ENCODE measurements around the gene CSF3R. TPM values are rescaled to one million over a fixed set of nuclear protein-coding genes. Genes with fewer than 3 reads are reported as not detected.
"Not testable (repeated sequence)": the region's sequence is repeated elsewhere in the genome, so short reads cannot be mapped to it uniquely, and the experiment has no call there.

CSF3R gene
- total RNA-seq, 1 donor: 153 TPM

GRCh38 chr1:36517011-36517771, 34.5 kb upstream of the CSF3R start:
- Histone ChIP-seq H3K4me3 (ENCODE audit: low read length) (no peak overlapping the region), H3K27me3 (ENCODE audit: insufficient read depth, low read length) (no peaks in the 10 kb centered on the region), H3K9me3 (ENCODE audit: low read depth, low read length) (no peaks in the 10 kb centered on the region), H3K4me1 (ENCODE audit: insufficient read depth, low read length) (peaks cover 10% of the 10 kb centered on the region)

GRCh38 chr1:36516372-36517010, 33.8 kb upstream of the CSF3R start:
- H3K9me3 ChIP-seq (ENCODE audit: low read depth, low read length): no peaks in the 10 kb centered on the region
- no peak overlapping the region for H3K4me3 ChIP-seq (ENCODE audit: low read length)
- H3K4me1 ChIP-seq (ENCODE audit: insufficient read depth, low read length): peaks cover 10% of the 10 kb centered on the region
- H3K27me3 ChIP-seq (ENCODE audit: insufficient read depth, low read length): no peaks in the 10 kb centered on the region

GRCh38 chr1:36515315-36516138, 32.8 kb upstream of the CSF3R start:
- H3K9me3 ChIP-seq (ENCODE audit: low read depth, low read length): no peaks in the 10 kb centered on the region
- no peaks in the 10 kb centered on the region for H3K27me3 ChIP-seq (ENCODE audit: insufficient read depth, low read length)
- no peak overlapping the region for H3K4me3 ChIP-seq (ENCODE audit: low read length)
- H3K4me1 ChIP-seq (ENCODE audit: insufficient read depth, low read length): peaks cover 10% of the 10 kb centered on the region

- H3K4me1 ChIP-seq (ENCODE audit: insufficient read depth, low read length): peaks cover 10% of the 10 kb centered on the region
- H3K27me3 ChIP-seq (ENCODE audit: insufficient read depth, low read length): no peaks in the 10 kb centered on the region
- no peaks in the 10 kb centered on the region for H3K9me3 ChIP-seq (ENCODE audit: low read depth, low read length)
- no peak overlapping the region for H3K4me3 ChIP-seq (ENCODE audit: low read length)
Measured at GRCh38 chr1:36514501-36514900, 31.8 kb upstream of the CSF3R start.

- Histone ChIP-seq H3K9me3 (ENCODE audit: low read depth, low read length) (no peaks in the 10 kb centered on the region), H3K4me1 (ENCODE audit: insufficient read depth, low read length) (peaks cover 10% of the 10 kb centered on the region), H3K4me3 (ENCODE audit: low read length) (no peak overlapping the region)
Measured at GRCh38 chr1:36513676-36514473, 31.2 kb upstream of the CSF3R start.

GRCh38 chr1:36512842-36513241, 30.1 kb upstream of the CSF3R start:
- H3K27me3 ChIP-seq (ENCODE audit: insufficient read depth, low read length): no peaks in the 10 kb centered on the region
- H3K4me1 ChIP-seq (ENCODE audit: insufficient read depth, low read length): peaks cover 10% of the 10 kb centered on the region
- no peaks in the 10 kb centered on the region for H3K9me3 ChIP-seq (ENCODE audit: low read depth, low read length)
- H3K4me3 ChIP-seq (ENCODE audit: low read length): no peak overlapping the region

More at GRCh38 chr1:36513676-36514473, 31.2 kb upstream of the CSF3R start:
- no peaks in the 10 kb centered on the region for H3K27me3 ChIP-seq (ENCODE audit: insufficient read depth, low read length)

GRCh38 chr1:36511804-36512798, 29.4 kb upstream of the CSF3R start:
- Histone ChIP-seq H3K27me3 (ENCODE audit: insufficient read depth, low read length) (no peaks in the 10 kb centered on the region), H3K4me1 (ENCODE audit: insufficient read depth, low read length) (peaks cover 10% of the 10 kb centered on the region), H3K4me3 (ENCODE audit: low read length) (no peak overlapping the region), H3K9me3 (ENCODE audit: low read depth, low read length) (no peaks in the 10 kb centered on the region)

- not testable (repeated sequence) for H3K9me3 ChIP-seq (ENCODE audit: low read depth, low read length); H3K27me3 ChIP-seq (ENCODE audit: insufficient read depth, low read length); H3K4me3 ChIP-seq (ENCODE audit: low read length)
- peaks cover 10% of the 10 kb centered on the region for H3K4me1 ChIP-seq (ENCODE audit: insufficient read depth, low read length)
Measured at GRCh38 chr1:36511220-36511619, 28.5 kb upstream of the CSF3R start.

- Histone ChIP-seq H3K9me3 (ENCODE audit: low read depth, low read length) (no peaks in the 10 kb centered on the region), H3K4me3 (ENCODE audit: low read length) (no peak overlapping the region), H3K27me3 (ENCODE audit: insufficient read depth, low read length) (no peaks in the 10 kb centered on the region), H3K4me1 (ENCODE audit: insufficient read depth, low read length) (peaks cover 3% of the 10 kb centered on the region)
Measured at GRCh38 chr1:36510418-36510817, 27.7 kb upstream of the CSF3R start.

- Histone ChIP-seq H3K9me3 (ENCODE audit: low read depth, low read length) (no peaks in the 10 kb centered on the region), H3K4me3 (ENCODE audit: low read length) (no peak overlapping the region), H3K4me1 (ENCODE audit: insufficient read depth, low read length) (no peaks in the 10 kb centered on the region), H3K27me3 (ENCODE audit: insufficient read depth, low read length) (no peaks in the 10 kb centered on the region)
Measured at GRCh38 chr1:36508257-36508656, 25.5 kb upstream of the CSF3R start.

GRCh38 chr1:36506276-36506920, 23.7 kb upstream of the CSF3R start:
- H3K27me3 ChIP-seq (ENCODE audit: insufficient read depth, low read length): no peaks in the 10 kb centered on the region
- H3K4me1 ChIP-seq (ENCODE audit: insufficient read depth, low read length): no peaks in the 10 kb centered on the region
- H3K4me3 ChIP-seq (ENCODE audit: low read length): no peak overlapping the region
- no peaks in the 10 kb centered on the region for H3K9me3 ChIP-seq (ENCODE audit: low read depth, low read length)

GRCh38 chr1:36503733-36504132, 21.0 kb upstream of the CSF3R start:
- Histone ChIP-seq H3K9me3 (ENCODE audit: low read depth, low read length) (no peaks in the 10 kb centered on the region), H3K4me3 (ENCODE audit: low read length) (no peak overlapping the region), H3K27me3 (ENCODE audit: insufficient read depth, low read length) (no peaks in the 10 kb centered on the region), H3K4me1 (ENCODE audit: insufficient read depth, low read length) (no peaks in the 10 kb centered on the region)

- H3K4me1 ChIP-seq (ENCODE audit: insufficient read depth, low read length): no peaks in the 10 kb centered on the region
- no peaks in the 10 kb centered on the region for H3K27me3 ChIP-seq (ENCODE audit: insufficient read depth, low read length)
- no peaks in the 10 kb centered on the region for H3K9me3 ChIP-seq (ENCODE audit: low read depth, low read length)
Measured at GRCh38 chr1:36503159-36503558, 20.4 kb upstream of the CSF3R start.

More at GRCh38 chr1:36503159-36503558, 20.4 kb upstream of the CSF3R start:
- H3K4me3 ChIP-seq (ENCODE audit: low read length): no peak overlapping the region

Data from mononuclear cell (primary cell).